ENCODE measurements around the gene HCFC1R1.

- TF ChIP-seq CTCF (conservative IDR thresholded peaks at IDR 0.05) (no peak), ZFX (IDR thresholded peaks at IDR 0.05) (no peak)
Measured at GRCh38 chr16:2982402-2982801, 41.3 kb downstream of the HCFC1R1 start.

Data from C4-2B (cell line).